ENCODE measurements around the gene EPHB1.

The EPHB1 gene

GRCh38 chr3:134918441-134918840 is 123.4 kb downstream of the EPHB1 start:
- DNase-seq: no peak

DNA sequence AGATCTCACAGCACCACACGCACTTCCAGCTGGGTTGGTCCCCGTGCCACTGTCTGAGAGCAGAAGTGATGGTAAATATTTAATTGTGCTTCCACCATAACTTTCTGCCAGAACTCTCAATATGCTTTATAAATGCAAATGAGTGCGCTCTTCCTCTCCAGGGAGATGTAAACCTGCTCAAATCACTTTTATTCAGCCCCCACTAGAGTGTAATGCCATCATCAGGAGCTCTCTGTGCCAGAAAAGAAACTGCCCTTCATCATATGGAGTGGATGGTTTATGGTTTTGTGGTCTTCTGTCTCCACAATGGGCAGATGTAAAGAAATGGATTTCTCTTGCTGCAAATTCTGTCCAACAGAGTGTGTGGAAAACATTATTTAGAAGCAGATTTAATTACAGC is 127.0 kb downstream of the EPHB1 start:
- DNase-seq: peak; percentile 85

DNA sequence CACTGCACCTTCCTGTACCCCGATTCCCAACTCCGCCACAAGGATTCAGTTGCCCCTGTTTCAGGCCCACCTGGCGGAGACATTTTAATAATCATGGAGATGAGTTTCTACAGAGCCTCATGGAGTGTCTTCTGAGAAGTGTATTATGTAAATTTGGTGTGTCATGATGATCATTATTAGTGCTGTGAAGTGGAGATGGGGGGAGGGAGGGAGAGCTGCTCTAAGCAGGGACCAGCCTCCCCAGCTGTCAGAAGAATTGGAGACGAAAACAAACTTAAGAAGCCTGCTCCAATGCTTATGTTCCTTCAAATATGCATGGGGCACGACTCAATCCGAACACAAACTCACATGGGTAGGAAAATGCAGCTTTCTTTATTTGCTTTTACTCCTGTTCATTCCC is 127.8 kb downstream of the EPHB1 start:
- no peak for DNase-seq

- DNase-seq: no peak
Measured at GRCh38 chr3:134923286-134923685, 128.2 kb downstream of the EPHB1 start.

DNA sequence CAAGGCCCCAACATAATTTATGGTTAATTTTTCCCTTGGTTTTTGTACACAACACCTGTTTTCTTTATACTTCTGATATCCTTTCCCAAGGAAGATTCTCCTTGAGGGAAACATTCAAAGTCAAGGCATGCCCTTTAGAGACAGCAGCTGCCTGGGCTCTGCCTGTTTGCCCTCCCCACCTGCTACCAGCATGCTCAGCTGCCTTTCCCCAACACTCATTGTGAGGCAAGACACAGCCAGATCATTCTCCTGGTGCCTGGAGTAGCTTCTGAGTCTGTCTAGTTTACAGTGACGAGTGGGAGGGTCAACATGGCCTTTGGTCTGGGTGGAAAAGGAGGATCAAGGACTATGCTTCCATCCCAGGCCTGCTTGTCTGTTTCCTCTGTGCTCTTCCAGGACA is 132.5 kb downstream of the EPHB1 start:
- no peak for DNase-seq

- no peak for DNase-seq
Measured at GRCh38 chr3:134928392-134928791, 133.3 kb downstream of the EPHB1 start.

DNA sequence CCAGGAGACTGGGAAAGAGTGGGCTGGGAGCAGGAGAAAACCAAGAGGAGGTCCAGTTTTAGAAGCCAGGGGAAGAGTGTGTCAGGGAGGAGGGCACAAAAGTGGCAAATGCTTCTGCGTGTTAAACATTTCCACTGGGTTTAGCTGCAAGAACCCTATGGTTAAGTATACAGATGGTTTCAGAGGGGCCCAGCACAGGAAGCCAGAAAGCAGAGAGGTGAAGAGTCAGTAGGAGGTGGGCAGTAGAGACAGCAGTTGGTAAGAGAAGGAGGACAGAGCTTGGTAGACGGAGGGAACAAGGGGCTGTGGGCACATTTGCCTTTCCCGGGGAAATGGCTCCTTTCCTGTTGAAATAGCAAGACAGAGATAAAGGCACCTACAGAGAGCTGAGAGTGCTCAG is 133.8 kb downstream of the EPHB1 start:
- DNase-seq: no peak

- DNase-seq: no peak
Measured at GRCh38 chr3:134929976-134930375, 134.9 kb downstream of the EPHB1 start.

DNA sequence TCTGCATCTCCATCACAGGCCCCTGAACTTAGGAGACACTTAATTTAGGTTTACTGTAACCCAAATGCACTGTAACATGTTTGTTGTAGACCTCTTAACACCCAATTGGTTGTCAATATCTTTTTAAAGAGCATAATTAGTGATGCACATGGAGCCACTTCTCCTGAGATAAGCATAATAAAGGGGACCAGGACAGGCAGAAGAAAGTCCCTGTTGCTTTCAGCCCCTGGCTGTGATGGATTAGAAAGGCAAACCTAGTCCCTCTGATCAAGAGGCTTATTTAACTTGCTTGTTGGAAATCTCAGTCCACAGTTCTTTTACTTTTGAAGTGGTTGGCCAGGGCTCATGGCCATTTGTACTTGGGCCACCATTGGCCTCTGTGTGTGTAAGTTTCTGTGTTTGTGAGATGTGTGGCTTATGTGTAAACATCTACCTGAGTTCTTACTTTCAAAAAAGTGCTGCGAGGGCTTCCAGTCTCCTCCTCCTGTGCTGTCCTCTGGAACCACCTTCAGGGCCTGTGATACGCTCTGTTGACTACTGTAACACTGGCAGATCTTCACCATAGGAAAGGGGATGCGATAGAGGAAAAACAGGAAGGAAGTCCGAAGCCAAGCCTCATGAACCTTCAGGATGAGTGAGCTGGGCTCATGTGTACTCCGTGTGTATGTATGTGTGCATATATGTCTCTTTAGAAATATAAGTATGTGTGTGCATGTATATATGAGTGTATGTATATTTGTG is 136.2 kb downstream of the EPHB1 start:
- no peak for DNase-seq

DNA sequence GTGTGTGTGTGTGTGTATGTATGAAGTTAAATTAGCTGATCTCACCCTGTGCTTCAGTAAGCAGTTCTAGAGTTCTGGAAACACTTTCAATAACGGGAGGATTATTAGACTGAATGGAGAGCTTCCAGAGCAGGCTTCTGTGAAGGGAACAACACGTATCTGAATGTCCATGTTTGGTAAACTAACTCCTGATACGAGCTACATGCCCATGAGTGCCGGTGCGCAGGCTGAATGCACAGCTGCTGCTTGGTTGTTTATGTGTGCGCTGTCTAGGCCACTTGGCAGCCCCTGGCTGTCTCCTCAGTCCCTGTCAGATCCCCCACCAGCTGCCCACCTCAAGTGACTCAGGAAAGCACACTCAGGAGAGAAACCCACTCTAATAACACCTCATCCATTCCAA is 137.0 kb downstream of the EPHB1 start:
- DNase-seq: no peak

DNA sequence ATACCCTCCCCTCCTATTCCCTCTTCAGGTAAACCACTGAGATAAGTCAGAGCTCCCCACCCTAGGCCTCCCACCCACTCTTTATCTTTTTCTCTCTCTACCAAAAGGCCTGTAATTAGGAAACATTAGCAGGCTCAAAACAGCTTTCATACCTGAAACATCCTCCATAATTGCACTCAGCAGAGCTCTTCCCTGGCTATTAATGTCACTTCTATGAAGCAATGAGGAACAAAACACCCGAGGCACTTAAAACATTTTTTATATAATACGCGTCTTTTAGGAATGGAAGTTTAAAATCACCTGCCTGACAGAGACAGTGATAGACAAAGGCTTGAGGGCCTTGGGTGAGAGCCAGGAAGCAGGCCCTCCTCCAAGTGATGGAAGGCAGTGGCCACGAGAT is 138.9 kb downstream of the EPHB1 start:
- peak; percentile 20 for DNase-seq

DNA sequence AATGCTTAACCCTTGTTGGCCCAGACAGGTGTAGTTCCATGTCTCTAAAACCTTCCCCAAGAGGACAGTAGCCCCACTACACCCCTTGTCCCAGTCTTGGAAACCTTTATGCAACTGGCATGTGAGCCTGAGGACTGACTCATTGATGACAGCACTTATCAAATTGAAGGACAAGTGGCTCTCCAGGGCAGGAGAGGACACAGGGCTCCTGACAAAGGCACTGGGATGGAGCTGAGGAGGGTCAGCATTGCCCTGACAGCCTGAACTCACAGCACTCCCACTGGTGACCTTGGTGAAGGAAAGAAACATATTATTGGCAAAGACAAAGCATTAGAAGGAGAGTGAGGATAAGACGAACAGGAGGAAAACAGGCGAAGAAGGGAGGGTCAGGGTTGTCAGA is 139.9 kb downstream of the EPHB1 start:
- no peak for DNase-seq

DNA sequence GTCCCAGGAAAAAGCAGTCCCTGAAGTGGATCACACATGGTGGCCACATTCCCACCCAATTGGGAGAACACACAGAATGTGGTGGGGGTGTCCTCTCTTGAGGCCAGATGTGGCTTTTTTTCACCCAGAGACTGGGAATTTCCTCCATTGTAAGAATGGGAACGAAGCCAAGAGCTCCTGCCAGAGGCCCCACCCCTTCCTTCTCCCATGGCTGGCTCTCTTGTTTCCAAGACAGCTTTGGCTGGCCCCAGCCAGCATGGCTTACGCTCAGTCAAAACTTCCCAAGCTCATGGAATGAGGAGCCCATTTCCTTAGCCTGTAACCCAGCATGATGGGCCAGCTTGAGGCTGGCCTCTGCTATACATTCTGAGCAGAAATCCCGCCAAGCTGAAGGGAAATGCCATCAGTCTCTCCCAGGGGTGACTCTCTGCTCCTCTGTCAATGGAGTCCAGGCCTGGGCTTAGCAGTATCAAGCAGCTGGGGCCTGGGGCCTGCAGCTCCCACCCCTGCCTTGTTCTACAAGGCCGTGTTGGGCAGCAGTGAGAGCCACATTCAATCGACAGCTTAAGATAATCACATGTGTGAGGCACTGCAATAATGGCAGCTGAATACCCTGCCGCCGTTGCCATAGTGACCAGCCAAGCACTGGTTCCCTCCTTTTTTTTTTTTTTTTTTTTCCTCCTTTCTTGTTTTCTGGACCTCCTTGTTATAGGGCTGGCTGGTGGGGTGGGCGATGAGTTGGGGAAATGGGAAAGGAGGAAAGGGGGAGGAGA is 142.4 kb downstream of the EPHB1 start:
- peak; percentile 24 for DNase-seq

DNA sequence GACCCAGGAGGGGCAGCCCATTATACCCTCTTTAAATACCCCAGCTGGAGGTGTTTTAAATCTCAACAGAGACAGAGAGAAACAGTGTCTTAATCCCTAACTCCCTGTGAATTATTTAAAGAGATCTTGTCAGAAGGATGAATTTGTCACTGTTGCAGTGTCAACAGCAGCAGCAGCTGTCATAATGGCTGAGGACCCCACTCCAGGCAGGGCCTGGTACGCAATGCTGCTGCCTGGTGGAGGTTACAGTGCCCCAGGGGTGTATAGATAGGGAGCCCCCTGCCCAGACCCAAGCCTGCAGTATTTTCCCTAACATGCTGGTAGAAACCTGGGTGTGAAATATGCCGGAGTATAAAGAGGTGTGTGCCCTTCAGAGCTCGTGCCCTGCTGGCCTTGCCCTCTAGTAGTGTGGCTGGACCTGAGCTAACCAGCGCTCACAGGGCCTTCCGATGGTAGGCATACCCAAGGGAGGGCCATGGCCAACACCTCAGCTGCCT is 143.0 kb downstream of the EPHB1 start:
- DNase-seq: no peak

DNA sequence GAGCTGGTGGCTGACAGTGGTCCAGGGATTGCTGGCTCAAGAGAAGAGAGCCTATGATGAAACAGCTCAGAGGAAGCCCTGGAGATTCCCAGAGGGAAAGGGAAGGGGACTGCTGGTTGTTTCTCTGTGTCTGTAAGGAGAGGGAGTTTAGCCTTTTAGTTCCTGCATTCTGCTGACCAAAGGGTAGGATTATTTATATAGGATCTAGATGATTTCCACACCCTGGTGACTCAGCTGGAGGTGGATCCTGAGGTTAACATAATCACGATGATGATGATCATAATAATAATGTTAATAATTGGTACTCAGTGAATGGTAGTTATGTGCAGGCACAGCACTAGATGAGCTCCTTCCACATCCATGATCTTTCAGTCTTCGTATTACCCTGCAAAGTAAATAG is 144.9 kb downstream of the EPHB1 start:
- no peak for DNase-seq

GRCh38 chr3:134941820-134942219 is 146.8 kb downstream of the EPHB1 start:
- no peak for DNase-seq

GRCh38 chr3:134944429-134944828 is 149.4 kb downstream of the EPHB1 start:
- no peak for DNase-seq

- DNase-seq: no peak
Measured at GRCh38 chr3:134949150-134949549, 154.1 kb downstream of the EPHB1 start.

DNA sequence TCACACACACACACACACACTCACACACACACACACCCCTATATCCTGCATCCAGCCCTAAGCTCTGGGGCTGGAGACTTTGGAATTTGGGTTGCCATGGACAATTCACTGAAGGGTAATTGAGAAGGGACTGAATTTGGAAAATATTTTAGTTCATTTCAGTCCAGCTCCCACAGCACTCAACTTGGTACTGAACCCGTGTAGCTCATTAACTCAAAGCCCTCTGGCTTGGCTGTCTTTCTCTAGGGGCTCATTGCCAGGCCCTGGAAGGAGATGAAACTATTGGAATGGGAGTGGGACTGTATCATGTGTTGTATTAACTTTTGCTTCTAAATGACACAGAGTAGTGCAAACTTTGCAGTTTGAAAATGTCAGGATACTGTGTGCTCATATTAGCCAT is 157.3 kb downstream of the EPHB1 start:
- no peak for DNase-seq

DNA sequence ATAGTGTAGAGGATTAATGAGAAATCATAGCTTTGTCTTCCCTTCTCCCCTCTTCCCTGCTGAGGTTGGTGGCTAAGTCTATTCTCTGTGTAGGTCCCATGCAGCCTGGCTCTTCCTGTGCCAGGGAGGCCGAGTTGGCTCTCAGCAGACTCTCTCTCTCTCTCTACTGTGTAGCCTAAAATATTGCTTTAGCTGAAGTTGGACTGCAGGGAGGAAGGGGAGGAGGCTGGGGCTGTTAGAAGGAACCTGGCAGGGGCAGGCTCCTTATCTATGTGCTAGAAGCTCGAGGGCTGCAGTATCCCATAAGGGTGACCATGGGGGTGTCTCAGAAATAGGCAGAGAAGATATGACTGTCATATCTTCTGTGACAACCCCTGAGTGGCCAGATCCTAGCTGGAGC is 160.8 kb downstream of the EPHB1 start:
- no peak for DNase-seq

- DNase-seq: no peak
Measured at GRCh38 chr3:134956395-134956794, 161.3 kb downstream of the EPHB1 start.

- DNase-seq: no peak
Measured at GRCh38 chr3:134956844-134957243, 161.8 kb downstream of the EPHB1 start.

- DNase-seq: no peak
Measured at GRCh38 chr3:134959516-134959915, 164.5 kb downstream of the EPHB1 start.

DNA sequence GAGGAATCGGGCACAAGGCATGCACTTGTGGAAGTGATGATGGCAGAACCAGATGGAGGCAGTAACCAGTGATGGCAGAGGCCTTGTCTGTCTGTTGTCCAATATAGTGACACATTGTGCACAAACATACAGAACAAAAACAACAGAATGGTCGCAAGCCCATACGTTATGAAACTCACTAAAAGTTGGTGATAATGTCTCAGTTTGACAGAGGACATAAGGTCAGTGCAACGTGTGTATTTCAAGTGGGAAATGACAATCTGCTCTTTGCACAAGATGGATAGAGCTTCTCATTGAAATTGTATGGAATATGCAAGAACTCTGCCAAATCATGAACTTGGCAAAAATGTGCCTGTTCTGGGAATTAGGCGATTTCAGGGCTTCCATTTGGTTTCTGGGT is 169.2 kb downstream of the EPHB1 start:
- no peak for DNase-seq
